HL-60 (cell line): ENCODE data around the gene ARFGAP3.

ENCODE experiments used
- CTCF ChIP-seq: IDR thresholded peaks from one replicate; pipeline ENCODE4 v1.5.1; 2011; ENCODE audit warnings: low read length, control low read depth, inconsistent platforms; ENCODE audit not compliant: insufficient read depth
- POLR2AphosphoS5 ChIP-seq: IDR thresholded peaks from 2 replicates; pipeline ENCODE4 v1.6.1; 2012; ENCODE audit warnings: low read depth
- SPI1 ChIP-seq: IDR thresholded peaks from 2 replicates; pipeline ENCODE4 v1.6.1; 2012; ENCODE audit warnings: low read depth, mild to moderate bottlenecking, borderline replicate concordance
- TF ChIP-seq, protein P1 (sequence below): IDR thresholded peaks from 2 replicates; pipeline ENCODE4 v1.6.1; 2012; ENCODE audit warnings: low read depth; ENCODE audit not compliant: insufficient replicate concordance

GRCh38 chr22:42833104-42833503, 24.0 kb downstream of the ARFGAP3 start:
- TF ChIP-seq CTCF (no peak), POLR2AphosphoS5 (no peak), SPI1 (no peak)
- TF ChIP-seq, protein P1, sequence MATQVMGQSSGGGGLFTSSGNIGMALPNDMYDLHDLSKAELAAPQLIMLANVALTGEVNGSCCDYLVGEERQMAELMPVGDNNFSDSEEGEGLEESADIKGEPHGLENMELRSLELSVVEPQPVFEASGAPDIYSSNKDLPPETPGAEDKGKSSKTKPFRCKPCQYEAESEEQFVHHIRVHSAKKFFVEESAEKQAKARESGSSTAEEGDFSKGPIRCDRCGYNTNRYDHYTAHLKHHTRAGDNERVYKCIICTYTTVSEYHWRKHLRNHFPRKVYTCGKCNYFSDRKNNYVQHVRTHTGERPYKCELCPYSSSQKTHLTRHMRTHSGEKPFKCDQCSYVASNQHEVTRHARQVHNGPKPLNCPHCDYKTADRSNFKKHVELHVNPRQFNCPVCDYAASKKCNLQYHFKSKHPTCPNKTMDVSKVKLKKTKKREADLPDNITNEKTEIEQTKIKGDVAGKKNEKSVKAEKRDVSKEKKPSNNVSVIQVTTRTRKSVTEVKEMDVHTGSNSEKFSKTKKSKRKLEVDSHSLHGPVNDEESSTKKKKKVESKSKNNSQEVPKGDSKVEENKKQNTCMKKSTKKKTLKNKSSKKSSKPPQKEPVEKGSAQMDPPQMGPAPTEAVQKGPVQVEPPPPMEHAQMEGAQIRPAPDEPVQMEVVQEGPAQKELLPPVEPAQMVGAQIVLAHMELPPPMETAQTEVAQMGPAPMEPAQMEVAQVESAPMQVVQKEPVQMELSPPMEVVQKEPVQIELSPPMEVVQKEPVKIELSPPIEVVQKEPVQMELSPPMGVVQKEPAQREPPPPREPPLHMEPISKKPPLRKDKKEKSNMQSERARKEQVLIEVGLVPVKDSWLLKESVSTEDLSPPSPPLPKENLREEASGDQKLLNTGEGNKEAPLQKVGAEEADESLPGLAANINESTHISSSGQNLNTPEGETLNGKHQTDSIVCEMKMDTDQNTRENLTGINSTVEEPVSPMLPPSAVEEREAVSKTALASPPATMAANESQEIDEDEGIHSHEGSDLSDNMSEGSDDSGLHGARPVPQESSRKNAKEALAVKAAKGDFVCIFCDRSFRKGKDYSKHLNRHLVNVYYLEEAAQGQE = no peak
